ENCODE measurements around the gene CTU2.

The CTU2 gene

DNA sequence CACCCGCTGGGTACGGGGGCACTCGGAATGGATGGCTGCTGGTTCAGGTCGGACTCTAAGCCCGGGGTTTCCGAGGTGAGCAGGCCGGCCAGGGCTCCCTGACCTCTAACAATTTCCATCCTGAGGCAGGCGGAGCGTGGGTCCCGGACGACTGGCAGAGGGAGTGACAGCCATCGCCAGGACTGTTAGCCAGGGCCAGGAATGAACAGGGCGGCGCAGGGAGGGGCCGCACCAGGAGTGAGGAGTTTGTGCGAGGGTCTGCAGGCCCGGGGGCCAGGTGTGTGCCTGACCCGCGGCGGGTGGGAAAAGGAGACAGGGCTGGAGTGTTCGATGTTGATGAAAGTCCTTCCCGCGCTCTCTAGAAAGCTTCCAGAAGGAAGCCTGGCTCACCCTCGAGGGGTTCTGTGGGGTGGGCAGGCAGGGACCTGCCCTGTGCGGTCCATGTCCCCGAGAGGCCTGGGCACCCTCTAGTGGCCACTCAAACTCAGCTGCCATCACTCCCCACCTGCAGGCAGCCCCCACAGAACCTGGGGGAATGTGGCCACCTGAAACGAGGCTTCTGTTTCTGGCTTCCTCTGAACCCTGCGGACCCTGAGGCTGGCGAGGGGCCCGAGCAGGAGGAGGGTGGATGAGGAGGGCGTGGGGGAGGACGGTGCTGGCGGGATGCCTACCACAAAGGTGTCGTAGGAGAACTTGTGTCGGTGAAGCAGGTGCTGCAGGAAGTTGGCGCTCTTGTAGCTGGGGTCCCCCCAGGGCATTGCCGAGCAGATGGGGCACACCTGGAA, 8.3 kb upstream of the CTU2 start:
- Histone ChIP-seq H3K27me3 (ENCODE audit: insufficient read depth, poor library complexity, severe bottlenecking) (no peaks in the 10 kb centered on the region), H3K27ac (replicated peaks) (no peak overlapping the region), H3K4me3 (replicated peaks; ENCODE audit: insufficient read depth, low read length) (no peak overlapping the region)
- DNase-seq (ENCODE audit: low read depth in 1 of 2, low spot score in 1 of 2), result no peak
- TF ChIP-seq, protein P1, sequence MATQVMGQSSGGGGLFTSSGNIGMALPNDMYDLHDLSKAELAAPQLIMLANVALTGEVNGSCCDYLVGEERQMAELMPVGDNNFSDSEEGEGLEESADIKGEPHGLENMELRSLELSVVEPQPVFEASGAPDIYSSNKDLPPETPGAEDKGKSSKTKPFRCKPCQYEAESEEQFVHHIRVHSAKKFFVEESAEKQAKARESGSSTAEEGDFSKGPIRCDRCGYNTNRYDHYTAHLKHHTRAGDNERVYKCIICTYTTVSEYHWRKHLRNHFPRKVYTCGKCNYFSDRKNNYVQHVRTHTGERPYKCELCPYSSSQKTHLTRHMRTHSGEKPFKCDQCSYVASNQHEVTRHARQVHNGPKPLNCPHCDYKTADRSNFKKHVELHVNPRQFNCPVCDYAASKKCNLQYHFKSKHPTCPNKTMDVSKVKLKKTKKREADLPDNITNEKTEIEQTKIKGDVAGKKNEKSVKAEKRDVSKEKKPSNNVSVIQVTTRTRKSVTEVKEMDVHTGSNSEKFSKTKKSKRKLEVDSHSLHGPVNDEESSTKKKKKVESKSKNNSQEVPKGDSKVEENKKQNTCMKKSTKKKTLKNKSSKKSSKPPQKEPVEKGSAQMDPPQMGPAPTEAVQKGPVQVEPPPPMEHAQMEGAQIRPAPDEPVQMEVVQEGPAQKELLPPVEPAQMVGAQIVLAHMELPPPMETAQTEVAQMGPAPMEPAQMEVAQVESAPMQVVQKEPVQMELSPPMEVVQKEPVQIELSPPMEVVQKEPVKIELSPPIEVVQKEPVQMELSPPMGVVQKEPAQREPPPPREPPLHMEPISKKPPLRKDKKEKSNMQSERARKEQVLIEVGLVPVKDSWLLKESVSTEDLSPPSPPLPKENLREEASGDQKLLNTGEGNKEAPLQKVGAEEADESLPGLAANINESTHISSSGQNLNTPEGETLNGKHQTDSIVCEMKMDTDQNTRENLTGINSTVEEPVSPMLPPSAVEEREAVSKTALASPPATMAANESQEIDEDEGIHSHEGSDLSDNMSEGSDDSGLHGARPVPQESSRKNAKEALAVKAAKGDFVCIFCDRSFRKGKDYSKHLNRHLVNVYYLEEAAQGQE (IDR thresholded peaks at IDR 0.05; ENCODE audit: insufficient replicate concordance, low read depth), result no peak
- no peak for TF ChIP-seq POLR2AphosphoS5 (IDR thresholded peaks at IDR 0.05; ENCODE audit: low read depth)
- TF ChIP-seq, protein P2, sequence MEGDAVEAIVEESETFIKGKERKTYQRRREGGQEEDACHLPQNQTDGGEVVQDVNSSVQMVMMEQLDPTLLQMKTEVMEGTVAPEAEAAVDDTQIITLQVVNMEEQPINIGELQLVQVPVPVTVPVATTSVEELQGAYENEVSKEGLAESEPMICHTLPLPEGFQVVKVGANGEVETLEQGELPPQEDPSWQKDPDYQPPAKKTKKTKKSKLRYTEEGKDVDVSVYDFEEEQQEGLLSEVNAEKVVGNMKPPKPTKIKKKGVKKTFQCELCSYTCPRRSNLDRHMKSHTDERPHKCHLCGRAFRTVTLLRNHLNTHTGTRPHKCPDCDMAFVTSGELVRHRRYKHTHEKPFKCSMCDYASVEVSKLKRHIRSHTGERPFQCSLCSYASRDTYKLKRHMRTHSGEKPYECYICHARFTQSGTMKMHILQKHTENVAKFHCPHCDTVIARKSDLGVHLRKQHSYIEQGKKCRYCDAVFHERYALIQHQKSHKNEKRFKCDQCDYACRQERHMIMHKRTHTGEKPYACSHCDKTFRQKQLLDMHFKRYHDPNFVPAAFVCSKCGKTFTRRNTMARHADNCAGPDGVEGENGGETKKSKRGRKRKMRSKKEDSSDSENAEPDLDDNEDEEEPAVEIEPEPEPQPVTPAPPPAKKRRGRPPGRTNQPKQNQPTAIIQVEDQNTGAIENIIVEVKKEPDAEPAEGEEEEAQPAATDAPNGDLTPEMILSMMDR (IDR thresholded peaks at IDR 0.05; ENCODE audit: insufficient read depth, low read length), result no peak
- no peak for TF ChIP-seq SPI1 (IDR thresholded peaks at IDR 0.05; ENCODE audit: borderline replicate concordance, low read depth)
- no peak for TF ChIP-seq GABPA (IDR thresholded peaks at IDR 0.05; ENCODE audit: low read depth)

DNA sequence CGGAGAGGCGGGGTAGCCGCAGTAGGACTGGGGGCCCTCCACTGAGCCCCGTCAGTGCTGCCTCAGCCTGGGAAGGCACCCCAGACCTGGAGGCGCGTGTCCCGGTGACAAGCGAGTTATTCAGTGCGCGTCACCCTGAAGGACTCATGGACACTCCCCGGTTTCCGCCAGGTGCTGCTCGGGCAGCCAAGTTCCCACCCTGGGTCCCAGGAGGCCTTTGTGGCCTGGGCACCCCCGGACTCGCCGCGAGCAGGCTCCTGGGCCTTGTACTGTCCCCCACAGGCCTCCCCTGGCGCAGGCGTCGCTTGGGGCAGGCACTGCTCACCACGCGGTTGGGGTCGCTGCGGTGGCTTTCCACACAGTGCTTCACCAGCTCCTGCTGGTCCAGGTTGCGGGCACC, 7.7 kb upstream of the CTU2 start:
- DNase-seq (ENCODE audit: low read depth in 1 of 2, low spot score in 1 of 2), result no peak
- TF ChIP-seq, protein P2 (IDR thresholded peaks at IDR 0.05; ENCODE audit: insufficient read depth, low read length), result no peak
- TF ChIP-seq GABPA (IDR thresholded peaks at IDR 0.05; ENCODE audit: low read depth), result no peak
- TF ChIP-seq, protein P1 (IDR thresholded peaks at IDR 0.05; ENCODE audit: insufficient replicate concordance, low read depth), result no peak
- TF ChIP-seq SPI1 (IDR thresholded peaks at IDR 0.05; ENCODE audit: borderline replicate concordance, low read depth), result no peak
- Histone ChIP-seq H3K27me3 (ENCODE audit: insufficient read depth, poor library complexity, severe bottlenecking) (no peaks in the 10 kb centered on the region), H3K27ac (replicated peaks) (no peak overlapping the region), H3K4me3 (replicated peaks; ENCODE audit: insufficient read depth, low read length) (no peak overlapping the region)

DNA sequence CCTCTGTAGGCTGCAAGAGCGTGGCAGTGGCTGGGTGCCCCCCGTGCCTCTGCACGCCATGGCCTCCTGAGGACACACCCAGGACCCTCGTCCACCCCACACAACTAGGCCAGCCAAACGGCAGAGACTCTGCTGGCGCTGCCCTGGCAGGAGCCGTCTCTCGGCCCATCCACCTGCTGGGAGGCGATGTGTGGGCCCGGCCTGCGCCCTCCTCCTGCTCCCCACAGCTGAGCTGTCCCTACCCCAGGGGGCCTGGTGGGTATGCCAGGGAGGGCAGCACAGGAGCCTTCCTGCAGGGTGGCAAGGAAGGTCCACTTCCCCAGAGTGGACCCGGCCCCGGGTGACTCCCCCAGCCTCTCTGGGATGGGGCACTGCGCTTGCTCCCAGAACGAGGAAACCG, 7.1 kb upstream of the CTU2 start:
- no peak for DNase-seq (ENCODE audit: low read depth in 1 of 2, low spot score in 1 of 2)
- H3K27ac ChIP-seq (replicated peaks), result no peak overlapping the region
- no peak overlapping the region for H3K4me3 ChIP-seq (replicated peaks; ENCODE audit: insufficient read depth, low read length)
- TF ChIP-seq SPI1 (IDR thresholded peaks at IDR 0.05; ENCODE audit: borderline replicate concordance, low read depth), result no peak
- TF ChIP-seq POLR2AphosphoS5 (IDR thresholded peaks at IDR 0.05; ENCODE audit: low read depth), result no peak
- no peaks in the 10 kb centered on the region for H3K27me3 ChIP-seq (ENCODE audit: insufficient read depth, poor library complexity, severe bottlenecking)

DNA sequence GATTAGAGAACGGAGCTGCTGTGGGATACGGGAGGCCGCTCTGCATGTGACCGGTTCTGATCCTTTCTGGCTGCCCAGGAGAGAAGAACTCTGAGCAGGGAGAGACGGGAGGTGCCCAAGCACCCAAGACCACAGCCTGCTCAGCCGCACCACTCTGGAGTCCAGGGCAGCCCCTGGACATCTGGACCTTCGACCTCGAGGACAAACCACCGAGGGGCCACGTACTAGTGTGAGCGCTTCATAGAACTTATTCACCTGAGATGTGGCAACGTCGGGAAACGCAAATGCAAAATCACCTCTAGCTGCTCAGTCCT, 6.0 kb upstream of the CTU2 start:
- 0 out of 2 replicates have a peak overlapping the region, but pooled peaks have one; percentile 16 for H3K4me3 ChIP-seq (replicated peaks; ENCODE audit: insufficient read depth, low read length)
- peak overlapping the region; percentile 94 for H3K27ac ChIP-seq (replicated peaks)
- no peaks in the 10 kb centered on the region for H3K27me3 ChIP-seq (ENCODE audit: insufficient read depth, poor library complexity, severe bottlenecking)
- DNase-seq (ENCODE audit: low read depth in 1 of 2, low spot score in 1 of 2), result no peak
- TF ChIP-seq, protein P2 (IDR thresholded peaks at IDR 0.05; ENCODE audit: insufficient read depth, low read length), result no peak
- TF ChIP-seq POLR2AphosphoS5 (IDR thresholded peaks at IDR 0.05; ENCODE audit: low read depth) (no peak), SPI1 (IDR thresholded peaks at IDR 0.05; ENCODE audit: borderline replicate concordance, low read depth) (no peak), GABPA (IDR thresholded peaks at IDR 0.05; ENCODE audit: low read depth) (no peak)
- TF ChIP-seq, protein P1 (IDR thresholded peaks at IDR 0.05; ENCODE audit: insufficient replicate concordance, low read depth), result no peak

Measured in HL-60 (cell line).